A549 (cell line): ENCODE results near the gene LAIR1.

Source experiments
- CBX2 ChIP-seq: fragments of 200-600 bp; sonication (generic); IDR thresholded peaks from 2 replicates; pipeline ENCODE4 v1.6.1; 2016; ENCODE audit warnings: low read depth, mild to moderate bottlenecking, borderline replicate concordance
- CHD2 ChIP-seq: fragments of 150-350 bp; IDR thresholded peaks from 2 replicates; pipeline ENCODE4 v1.6.1; 2014; ENCODE audit warnings: low read length; ENCODE audit not compliant: partially characterized antibody
- CTCF ChIP-seq: fragments of >200 bp; sonication (Bioruptor Twin); formaldehyde crosslinking; IDR thresholded peaks from 3 replicates; pipeline ENCODE4 v1.5.1; 2016
- EHMT2 ChIP-seq: fragments of 200-600 bp; sonication (generic); IDR thresholded peaks from 2 replicates; pipeline ENCODE4 v1.6.1; 2016; ENCODE audit warnings: antibody characterized with exemption, low read depth, mild to moderate bottlenecking, moderate library complexity
- FOSL2 ChIP-seq, 2 experiments: fragments of 450-650 bp in 1 of 2; fragments of >200 bp in 1 of 2; sonication (Bioruptor Twin) in 1 of 2; formaldehyde crosslinking; IDR thresholded peaks; 2 replicates each; pipeline versions ENCODE4 v1.5.0 to v1.6.1; 2016 to 2020; ENCODE audit warnings: mild to moderate bottlenecking in 1 of 2, moderate library complexity in 1 of 2
- JUN ChIP-seq, 2 experiments: fragments of >200 bp; sonication (Bioruptor Twin); formaldehyde crosslinking; IDR thresholded peaks; 2 replicates in 1 of 2; 3 replicates in 1 of 2; pipeline ENCODE4 v1.6.1; 2016 to 2017
- MAFK ChIP-seq: fragments of 450-650 bp; IDR thresholded peaks from 2 replicates; pipeline ENCODE4 v1.6.1; 2014; ENCODE audit not compliant: partially characterized antibody
- POLR2A ChIP-seq: IDR thresholded peaks from 2 replicates; pipeline ENCODE4 v1.6.1; 2012; ENCODE audit warnings: mild to moderate bottlenecking, low read length
- RFX5 ChIP-seq: fragments of 450-650 bp; IDR thresholded peaks from 2 replicates; pipeline ENCODE4 v1.7.1; 2014; ENCODE audit warnings: antibody characterized with exemption, mild to moderate bottlenecking, moderate library complexity
- TF ChIP-seq, protein P1 (sequence below): IDR thresholded peaks from 2 replicates; pipeline ENCODE4 v1.6.1; 2012
- TF ChIP-seq, protein P2 (sequence below): fragments of 450-650 bp; IDR thresholded peaks from 2 replicates; pipeline ENCODE4 v1.6.1; 2014; ENCODE audit warnings: antibody characterized with exemption

DNA sequence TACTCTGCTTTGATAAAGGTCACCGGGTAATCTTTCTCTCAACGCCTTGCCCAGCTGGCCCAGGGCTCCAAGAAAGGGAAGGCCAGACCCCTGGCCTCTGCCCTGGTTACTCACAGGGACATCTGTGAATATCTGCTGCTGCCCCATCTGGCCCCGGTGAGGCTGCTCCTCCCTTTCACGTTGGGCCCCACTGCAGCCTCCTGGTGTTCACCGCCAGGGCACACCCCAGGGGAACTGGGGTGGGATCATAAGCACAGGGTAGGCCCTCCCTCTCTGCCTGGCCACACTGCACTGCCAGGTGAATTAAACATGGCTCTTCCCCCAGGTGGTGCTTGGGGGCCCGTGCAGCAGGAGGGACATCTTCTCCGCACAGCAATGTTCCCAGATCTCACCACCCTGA is 12.7 kb downstream of the LAIR1 start:
- TF ChIP-seq CTCF: no peak
- TF ChIP-seq POLR2A: no peak
- no peak for TF ChIP-seq EHMT2
- TF ChIP-seq RFX5: no peak
- TF ChIP-seq, protein P1, sequence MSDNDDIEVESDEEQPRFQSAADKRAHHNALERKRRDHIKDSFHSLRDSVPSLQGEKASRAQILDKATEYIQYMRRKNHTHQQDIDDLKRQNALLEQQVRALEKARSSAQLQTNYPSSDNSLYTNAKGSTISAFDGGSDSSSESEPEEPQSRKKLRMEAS: no peak
- TF ChIP-seq FOSL2 (IDR thresholded peaks at IDR 0.05): no peak
- TF ChIP-seq FOSL2 (CRISPR knock-in tag; IDR thresholded peaks at IDR 0.05): no peak
- no peak for TF ChIP-seq CHD2
- no peak for TF ChIP-seq MAFK
- no peak for TF ChIP-seq CBX2
- TF ChIP-seq, protein P2, sequence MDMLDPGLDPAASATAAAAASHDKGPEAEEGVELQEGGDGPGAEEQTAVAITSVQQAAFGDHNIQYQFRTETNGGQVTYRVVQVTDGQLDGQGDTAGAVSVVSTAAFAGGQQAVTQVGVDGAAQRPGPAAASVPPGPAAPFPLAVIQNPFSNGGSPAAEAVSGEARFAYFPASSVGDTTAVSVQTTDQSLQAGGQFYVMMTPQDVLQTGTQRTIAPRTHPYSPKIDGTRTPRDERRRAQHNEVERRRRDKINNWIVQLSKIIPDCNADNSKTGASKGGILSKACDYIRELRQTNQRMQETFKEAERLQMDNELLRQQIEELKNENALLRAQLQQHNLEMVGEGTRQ: no peak
- no peak for TF ChIP-seq JUN (IDR thresholded peaks at IDR 0.05)
